Right forelimb (tissue), 1 donor: ENCODE data around the gene SERPINA4.
A peak's percentile ranks its signal among the peaks of the same experiment; 100 is the strongest.

Source experiments
- DNase-seq: peaks from one replicate; pipeline ENCODE4 v3.0.0-alpha.2; 2018

Gene SERPINA4

GRCh38 chr14:94543449-94544124 is 17.7 kb upstream of the SERPINA4 start:
- no peak for DNase-seq

GRCh38 chr14:94544726-94545125 is 16.5 kb upstream of the SERPINA4 start:
- no peak for DNase-seq

GRCh38 chr14:94545131-94545841 is 16.0 kb upstream of the SERPINA4 start:
- DNase-seq = no peak

GRCh38 chr14:94547151-94547680 is 14.0 kb upstream of the SERPINA4 start:
- no peak for DNase-seq

- no peak for DNase-seq
Observed at GRCh38 chr14:94547726-94548125, 13.5 kb upstream of the SERPINA4 start.

GRCh38 chr14:94548131-94548998 is 12.9 kb upstream of the SERPINA4 start:
- DNase-seq = no peak

GRCh38 chr14:94548999-94549985 is 11.9 kb upstream of the SERPINA4 start:
- peak; percentile 76 for DNase-seq

GRCh38 chr14:94550041-94550440 is 11.2 kb upstream of the SERPINA4 start:
- DNase-seq = peak; percentile 25

- peak; percentile 35 for DNase-seq
Observed at GRCh38 chr14:94555991-94556390, 5.3 kb upstream of the SERPINA4 start.

GRCh38 chr14:94557327-94557726 is 3.9 kb upstream of the SERPINA4 start:
- DNase-seq = no peak

GRCh38 chr14:94558842-94559241 is 2.4 kb upstream of the SERPINA4 start:
- no peak for DNase-seq

GRCh38 chr14:94559638-94560290 is 1.5 kb upstream of the SERPINA4 start:
- DNase-seq = peak; percentile 23

- DNase-seq = peak; percentile 26
Observed at GRCh38 chr14:94560291-94560665, 964 bp upstream of the SERPINA4 start.

GRCh38 chr14:94561656-94562010 is 391 bp downstream of the SERPINA4 start:
- peak; percentile 25 for DNase-seq

GRCh38 chr14:94562022-94562421 is 780 bp downstream of the SERPINA4 start:
- DNase-seq = peak; percentile 31

GRCh38 chr14:94562941-94563883 is 2.0 kb downstream of the SERPINA4 start:
- peak; percentile 36 for DNase-seq

- no peak for DNase-seq
Observed at GRCh38 chr14:94564381-94564780, 3.1 kb downstream of the SERPINA4 start.

- DNase-seq = no peak
Observed at GRCh38 chr14:94568186-94568585, 6.9 kb downstream of the SERPINA4 start.

GRCh38 chr14:94569381-94570001 is 8.2 kb downstream of the SERPINA4 start:
- no peak for DNase-seq

- DNase-seq = no peak
Observed at GRCh38 chr14:94570002-94570400, 8.8 kb downstream of the SERPINA4 start.
